Lung (tissue), 12 donors: ENCODE results near the gene OXSR1. TPM values are rescaled to one million over a fixed set of nuclear protein-coding genes. Genes with fewer than 3 reads are reported as not detected.
"Not testable (repeated sequence)": the region's sequence is repeated elsewhere in the genome, so short reads cannot be mapped to it uniquely, and the experiment has no call there.

Experiments
- ATAC-seq: fragments of 200-7000 bp; cut with Tn5 transposase; one replicate; pipeline ENCODE4 v1.9.1; 2020; ENCODE audit warnings: moderate number of reproducible peaks; ENCODE audit not compliant: insufficient read depth, low FRiP score
- DNase-seq, 3 donors: peaks; one replicate each; pipeline ENCODE4 v3.0.0-alpha.2; 2013 to 2017
- H3K27ac ChIP-seq, 2 donors: one replicate each; pipeline ENCODE4 v1.5.1; 2013; ENCODE audit warnings: mild to moderate bottlenecking in 2 of 2, moderate library complexity in 2 of 2, control low read depth in 1 of 2, inconsistent platforms in 1 of 2, low read depth in 1 of 2, low read length in 1 of 2
- H3K27me3 ChIP-seq, 3 donors: one replicate each; pipeline ENCODE4 v1.5.1; 2013; ENCODE audit warnings: low read length in 2 of 3; ENCODE audit not compliant: control insufficient read depth in 3 of 3, insufficient read depth in 3 of 3
- H3K36me3 ChIP-seq, 4 donors: one replicate each; pipeline ENCODE4 v1.5.1; 2013; ENCODE audit warnings: low read length in 4 of 4, mild to moderate bottlenecking in 1 of 4, moderate library complexity in 1 of 4; ENCODE audit not compliant: control insufficient read depth in 4 of 4, insufficient read depth in 4 of 4
- H3K4me1 ChIP-seq, 5 donors: one replicate each; pipeline ENCODE4 v1.5.1; 2013; ENCODE audit warnings: low read length in 5 of 5, mild to moderate bottlenecking in 2 of 5, moderate library complexity in 1 of 5; ENCODE audit not compliant: control insufficient read depth in 5 of 5, insufficient read depth in 5 of 5
- H3K4me3 ChIP-seq: one replicate; pipeline ENCODE4 v1.5.1; 2013; ENCODE audit warnings: mild to moderate bottlenecking, control low read depth, moderate library complexity
- H3K9ac ChIP-seq, 2 donors: one replicate each; pipeline ENCODE4 v1.5.1; 2013; ENCODE audit warnings: low read length in 2 of 2, control low read depth in 1 of 2; ENCODE audit not compliant: insufficient read depth in 1 of 2
- H3K9me3 ChIP-seq, 4 donors: one replicate each; pipeline ENCODE4 v1.5.1; 2013; ENCODE audit warnings: low read length in 3 of 4, mild to moderate bottlenecking in 1 of 4, moderate library complexity in 1 of 4; ENCODE audit not compliant: control insufficient read depth in 4 of 4, insufficient read depth in 3 of 4
- WGBS, 2 donors: extraction: QIAGEN DNeasy Blood & Tissue Kit; methylation state at CpG; one replicate each; pipeline ENCODE4 v1.1.7; 2013; 5-methylcytosine and 5-hydroxymethylcytosine counted together
- polyA plus RNA-seq, 2 donors: library from polyadenylated mRNA; stranded (reverse); fragments of 200-250 nt; gene quantifications; one replicate each; pipeline ENCODE4 v1.2.1, GENCODE V29; 2013
- total RNA-seq, 2 donors: library from RNA; depleted of rRNA in 1 of 2; stranded (reverse); fragments of >200 nt in 1 of 2; gene quantifications; one replicate each; pipeline ENCODE4 v1.2.1, GENCODE V29; 2014 to 2021
- TF ChIP-seq, protein P1 (sequence below): IDR thresholded peaks from 2 replicates; pipeline ENCODE4 v1.5.1; 2012; ENCODE audit warnings: mild to moderate bottlenecking; ENCODE audit errors: control extremely low read depth, extremely low read depth
- donor health status: control.
- donor health status: control.
- donor health status: Bipolar disorder and iron deficiency.
- donor health status: healthy.
- donor health status: DM: yes; HTN: yes; CAD: no.

The OXSR1 gene
- total and polyA plus RNA-seq, 4 donors = 11.9 to 38.9 (median 24.9) TPM

- 88 to 94% methylated on average over 16 of the region's 16 CpGs for WGBS, 2 donors
- no peak overlapping the region for H3K4me3 ChIP-seq
- ATAC-seq (no peak), DNase-seq (peak; percentile 24 to 71 (median 61))
- no peak overlapping the region for H3K9ac ChIP-seq
- no peaks in the 10 kb centered on the region for H3K4me1 ChIP-seq
- H3K9me3 ChIP-seq = peaks cover 0 to 2% (median 0%) of the 10 kb centered on the region in 4 donors
- H3K27me3 ChIP-seq = no peaks in the 10 kb centered on the region
- TF ChIP-seq, protein P1, sequence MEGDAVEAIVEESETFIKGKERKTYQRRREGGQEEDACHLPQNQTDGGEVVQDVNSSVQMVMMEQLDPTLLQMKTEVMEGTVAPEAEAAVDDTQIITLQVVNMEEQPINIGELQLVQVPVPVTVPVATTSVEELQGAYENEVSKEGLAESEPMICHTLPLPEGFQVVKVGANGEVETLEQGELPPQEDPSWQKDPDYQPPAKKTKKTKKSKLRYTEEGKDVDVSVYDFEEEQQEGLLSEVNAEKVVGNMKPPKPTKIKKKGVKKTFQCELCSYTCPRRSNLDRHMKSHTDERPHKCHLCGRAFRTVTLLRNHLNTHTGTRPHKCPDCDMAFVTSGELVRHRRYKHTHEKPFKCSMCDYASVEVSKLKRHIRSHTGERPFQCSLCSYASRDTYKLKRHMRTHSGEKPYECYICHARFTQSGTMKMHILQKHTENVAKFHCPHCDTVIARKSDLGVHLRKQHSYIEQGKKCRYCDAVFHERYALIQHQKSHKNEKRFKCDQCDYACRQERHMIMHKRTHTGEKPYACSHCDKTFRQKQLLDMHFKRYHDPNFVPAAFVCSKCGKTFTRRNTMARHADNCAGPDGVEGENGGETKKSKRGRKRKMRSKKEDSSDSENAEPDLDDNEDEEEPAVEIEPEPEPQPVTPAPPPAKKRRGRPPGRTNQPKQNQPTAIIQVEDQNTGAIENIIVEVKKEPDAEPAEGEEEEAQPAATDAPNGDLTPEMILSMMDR = no peak
- H3K27ac ChIP-seq = no peak overlapping the region
- no peaks in the 10 kb centered on the region for H3K36me3 ChIP-seq
These were observed 118.7 kb downstream of the OXSR1 start for GRCh38 chr3:38283810-38284755.

DNA sequence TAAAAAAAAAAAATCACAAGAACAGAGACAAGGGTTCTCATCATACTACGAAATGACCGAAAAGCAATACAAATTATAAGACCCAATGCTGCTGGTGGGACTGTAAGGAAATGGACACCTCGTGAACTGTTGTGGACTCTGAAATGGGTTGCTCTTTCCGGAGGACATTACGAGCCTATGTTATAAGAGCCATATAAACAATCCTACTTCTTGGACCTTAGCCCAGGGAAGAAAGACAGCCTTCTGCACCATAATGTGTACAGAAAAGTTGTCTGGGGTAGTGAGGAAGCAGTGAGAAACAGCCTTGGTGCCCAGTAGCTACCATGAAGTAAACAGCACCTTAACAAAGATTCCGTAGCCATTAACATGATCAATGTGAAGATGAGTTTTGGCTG lies 119.4 kb downstream of the OXSR1 start:
- TF ChIP-seq, protein P1 = no peak
- no peaks in the 10 kb centered on the region for H3K36me3 ChIP-seq
- H3K27me3 ChIP-seq = no peaks in the 10 kb centered on the region
- H3K4me1 ChIP-seq = no peaks in the 10 kb centered on the region
- H3K4me3 ChIP-seq = no peak overlapping the region
- peaks cover 0 to 2% (median 0%) of the 10 kb centered on the region in 4 donors for H3K9me3 ChIP-seq
- peak in 2 of 3 donors; percentile 57 to 67 for DNase-seq
- 81% methylated on average over 6 of the region's 6 CpGs for WGBS, 2 donors
- H3K9ac ChIP-seq = no peak overlapping the region
- ATAC-seq = no peak
- no peak overlapping the region for H3K27ac ChIP-seq

GRCh38 chr3:38289286-38290217 lies 124.2 kb downstream of the OXSR1 start:
- not testable (repeated sequence) for H3K27me3 ChIP-seq, H3K4me3 ChIP-seq, H3K27ac ChIP-seq, H3K9me3 ChIP-seq, ATAC-seq, DNase-seq, H3K36me3 ChIP-seq, H3K4me1 ChIP-seq, H3K9ac ChIP-seq
- 93 to 98% methylated on average over 16 of the region's 16 CpGs for WGBS, 2 donors

DNA sequence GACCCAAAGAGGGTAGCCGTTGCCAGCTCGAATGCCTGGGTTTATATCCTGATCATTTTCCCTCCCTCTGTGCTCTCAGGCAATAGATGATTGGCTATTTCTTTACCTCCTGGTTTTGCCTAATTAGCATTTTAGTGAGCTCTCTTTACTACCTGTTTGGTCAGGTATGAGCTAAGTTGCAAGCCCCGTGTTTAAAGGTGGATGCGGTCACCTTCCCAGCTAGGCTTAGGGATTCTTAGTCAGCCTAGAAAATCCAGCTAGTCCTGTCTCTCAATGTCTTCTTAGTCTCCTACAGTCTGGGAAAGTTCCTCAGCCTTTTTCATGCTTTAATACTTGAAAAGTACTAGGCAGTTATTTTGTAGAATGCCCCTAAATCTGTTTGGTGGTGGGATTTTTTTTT lies 131.7 kb downstream of the OXSR1 start:
- ATAC-seq, H3K9me3 ChIP-seq, DNase-seq, H3K27me3 ChIP-seq, H3K27ac ChIP-seq, H3K36me3 ChIP-seq, H3K4me3 ChIP-seq, H3K4me1 ChIP-seq, H3K9ac ChIP-seq: not testable (repeated sequence)
- WGBS, 2 donors = 87 to 91% methylated on average over 4 of the region's 4 CpGs
